HAP-1 (cell line): ENCODE data around the gene AMZ1.

Experiments used
- DNase-seq, 2 experiments: peaks; one replicate each; pipeline ENCODE4 v3.0.0-alpha.2; 2016 to 2020; ENCODE audit warnings: low spot score in 2 of 2
- H3K27me3 ChIP-seq: fragments of 250-450 bp; sonication (Bioruptor Pico); 2 replicates; pipeline ENCODE4 v1.5.1; 2020; ENCODE audit warnings: low read depth, mild to moderate bottlenecking, moderate library complexity
- H3K36me3 ChIP-seq: fragments of 250-450 bp; sonication (Bioruptor Pico); replicated peaks from 2 replicates; pipeline ENCODE4 v1.5.1; 2020; ENCODE audit warnings: mild to moderate bottlenecking
- H3K4me1 ChIP-seq: fragments of 250-450 bp; sonication (Bioruptor Pico); 2 replicates; pipeline ENCODE4 v1.5.1; 2020; ENCODE audit warnings: mild to moderate bottlenecking
- H3K4me3 ChIP-seq: fragments of 250-450 bp; sonication (Bioruptor Pico); 2 replicates; pipeline ENCODE4 v1.5.1; 2020; ENCODE audit warnings: mild to moderate bottlenecking, moderate library complexity
- H3K9me3 ChIP-seq: fragments of 250-450 bp; sonication (Bioruptor Pico); 2 replicates; pipeline ENCODE4 v1.5.1; 2020; ENCODE audit warnings: mild to moderate bottlenecking, moderate library complexity
- in situ Hi-C: fragments of 300-500 bp; cut with MboI; formaldehyde crosslinking; loops from 3 replicates; pipeline ENCODE4 v1.14.3; 2020; ENCODE audit warnings: low sequenced_read_pairs, inconsistent platforms, mixed read lengths

AMZ1 gene

GRCh38 chr7:2687881-2688318, at the start of gene AMZ1:
AMZ1 (plus strand) TSS chr7:2688202; CDS start chr7:2700452, 12,250 bp downstream.
- no peak within 1 kb of the TSS for H3K4me3 ChIP-seq
- no peaks in the 10 kb centered on the region for H3K9me3 ChIP-seq
- no peaks in the 10 kb centered on the region for H3K36me3 ChIP-seq
- no peaks in the 10 kb centered on the region for H3K4me1 ChIP-seq
- peaks cover 27% of the 10 kb centered on the region for H3K27me3 ChIP-seq
- in situ Hi-C loops = no loop called here
- no peak for DNase-seq

- Histone ChIP-seq H3K36me3 (no peaks in the 10 kb centered on the region), H3K4me1 (peaks cover 6% of the 10 kb centered on the region), H3K9me3 (no peaks in the 10 kb centered on the region), H3K27me3 (no peaks in the 10 kb centered on the region), H3K4me3 (no peak overlapping the region)
- no peak for DNase-seq
- in situ Hi-C loops = no loop called here
Measured at GRCh38 chr7:2638224-2638991, 49.6 kb upstream of the AMZ1 start.

GRCh38 chr7:2639181-2639681, 48.8 kb upstream of the AMZ1 start:
- no peak for DNase-seq
- Histone ChIP-seq H3K4me1 (no peaks in the 10 kb centered on the region), H3K27me3 (no peaks in the 10 kb centered on the region), H3K4me3 (no peak overlapping the region), H3K9me3 (no peaks in the 10 kb centered on the region), H3K36me3 (no peaks in the 10 kb centered on the region)
- in situ Hi-C loops = no loop called here

- no peak overlapping the region for H3K4me3 ChIP-seq
- DNase-seq = no peak
- H3K9me3 ChIP-seq = no peaks in the 10 kb centered on the region
- H3K36me3 ChIP-seq = no peaks in the 10 kb centered on the region
- no peaks in the 10 kb centered on the region for H3K27me3 ChIP-seq
- H3K4me1 ChIP-seq = no peaks in the 10 kb centered on the region
- in situ Hi-C loops = no loop called here
Measured at GRCh38 chr7:2639695-2640481, 48.1 kb upstream of the AMZ1 start.

- no peaks in the 10 kb centered on the region for H3K4me1 ChIP-seq
- no peaks in the 10 kb centered on the region for H3K9me3 ChIP-seq
- no peaks in the 10 kb centered on the region for H3K27me3 ChIP-seq
- in situ Hi-C loops = no loop called here
- no peak overlapping the region for H3K4me3 ChIP-seq
- no peaks in the 10 kb centered on the region for H3K36me3 ChIP-seq
- DNase-seq = no peak
Measured at GRCh38 chr7:2640482-2640830, 47.5 kb upstream of the AMZ1 start.

GRCh38 chr7:2640846-2641316, 47.1 kb upstream of the AMZ1 start:
- in situ Hi-C loops = no loop called here
- H3K4me1 ChIP-seq = no peaks in the 10 kb centered on the region
- H3K4me3 ChIP-seq = no peak overlapping the region
- no peaks in the 10 kb centered on the region for H3K9me3 ChIP-seq
- no peaks in the 10 kb centered on the region for H3K27me3 ChIP-seq
- H3K36me3 ChIP-seq = no peaks in the 10 kb centered on the region
- DNase-seq = no peak

GRCh38 chr7:2641406-2642393, 46.3 kb upstream of the AMZ1 start:
- no peaks in the 10 kb centered on the region for H3K27me3 ChIP-seq
- in situ Hi-C loops = no loop called here
- H3K4me3 ChIP-seq = no peak overlapping the region
- H3K4me1 ChIP-seq = no peaks in the 10 kb centered on the region
- no peaks in the 10 kb centered on the region for H3K36me3 ChIP-seq
- peak in 1 of 2 experiments; percentile 59 for DNase-seq
- no peaks in the 10 kb centered on the region for H3K9me3 ChIP-seq

GRCh38 chr7:2643386-2644219, 44.4 kb upstream of the AMZ1 start:
- DNase-seq = no peak
- Histone ChIP-seq H3K27me3 (no peaks in the 10 kb centered on the region), H3K4me1 (no peaks in the 10 kb centered on the region), H3K9me3 (no peaks in the 10 kb centered on the region), H3K4me3 (no peak overlapping the region), H3K36me3 (0 out of 2 replicates have a peak, but pooled peaks cover 2% of the 10 kb centered on the region)
- in situ Hi-C loops = no loop called here

GRCh38 chr7:2644220-2644561, 43.8 kb upstream of the AMZ1 start:
- no peak for DNase-seq
- Histone ChIP-seq H3K27me3 (no peaks in the 10 kb centered on the region), H3K4me1 (no peaks in the 10 kb centered on the region), H3K4me3 (no peak overlapping the region), H3K36me3 (0 out of 2 replicates have a peak, but pooled peaks cover 2% of the 10 kb centered on the region), H3K9me3 (no peaks in the 10 kb centered on the region)
- in situ Hi-C loops = no loop called here

GRCh38 chr7:2644562-2645273, 43.3 kb upstream of the AMZ1 start:
- Histone ChIP-seq H3K4me3 (no peak overlapping the region), H3K36me3 (0 out of 2 replicates have a peak, but pooled peaks cover 2% of the 10 kb centered on the region), H3K4me1 (no peaks in the 10 kb centered on the region), H3K27me3 (no peaks in the 10 kb centered on the region), H3K9me3 (no peaks in the 10 kb centered on the region)
- in situ Hi-C loops = no loop called here
- no peak for DNase-seq

GRCh38 chr7:2645274-2645868, 42.6 kb upstream of the AMZ1 start:
- DNase-seq = no peak
- no peaks in the 10 kb centered on the region for H3K4me1 ChIP-seq
- no peaks in the 10 kb centered on the region for H3K9me3 ChIP-seq
- no peak overlapping the region for H3K4me3 ChIP-seq
- in situ Hi-C loops = no loop called here
- no peaks in the 10 kb centered on the region for H3K27me3 ChIP-seq
- H3K36me3 ChIP-seq = 0 out of 2 replicates have a peak, but pooled peaks cover 2% of the 10 kb centered on the region

GRCh38 chr7:2646336-2646679, 41.7 kb upstream of the AMZ1 start:
- DNase-seq = no peak
- no peaks in the 10 kb centered on the region for H3K27me3 ChIP-seq
- in situ Hi-C loops = no loop called here
- H3K9me3 ChIP-seq = no peaks in the 10 kb centered on the region
- no peaks in the 10 kb centered on the region for H3K4me1 ChIP-seq
- 0 out of 2 replicates have a peak, but pooled peaks cover 2% of the 10 kb centered on the region for H3K36me3 ChIP-seq
- no peak overlapping the region for H3K4me3 ChIP-seq
